ENCODE results near the gene WNT2B. TPM values are rescaled to one million over a fixed set of nuclear protein-coding genes. Genes with fewer than 3 reads are reported as not detected.

The WNT2B gene
- total and polyA plus RNA-seq, 9 of the 15 experiments (the other 6 are each of a cell fraction or from before 2014, with no cell fraction given) = 0.02 to 0.06 (median 0.04) TPM; not detected in 3

DNA sequence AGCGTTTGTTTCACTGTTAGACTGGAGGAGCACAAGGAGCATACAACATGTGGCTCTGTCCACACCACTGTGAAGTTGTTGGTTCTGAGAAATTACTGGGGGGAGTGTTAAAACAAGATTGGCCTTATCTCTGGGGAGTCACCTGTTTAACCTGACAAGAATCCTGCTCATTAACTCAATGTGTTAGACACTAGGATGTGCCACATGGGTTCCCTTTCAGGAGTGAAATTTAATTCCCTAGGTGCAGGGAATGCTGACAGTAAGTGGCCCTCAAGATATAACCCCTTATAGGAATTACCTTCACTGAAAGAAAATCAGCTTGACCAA is 45.8 kb upstream of the WNT2B start (continued):
- TF ChIP-seq MECOM (CRISPR knock-in tag; IDR thresholded peaks at IDR 0.05) = 0 out of 2 replicates have a peak, but pooled peaks have one; percentile 60
- TF ChIP-seq HDAC8 (tag; IDR thresholded peaks at IDR 0.05) = no peak
- TF ChIP-seq STAG1 (CRISPR knock-in tag; IDR thresholded peaks at IDR 0.05; ENCODE audit: borderline replicate concordance) = no peak
- no peak for TF ChIP-seq JUN (IDR thresholded peaks at IDR 0.05; ENCODE audit: borderline replicate concordance, low read depth, low read length)
- no peak for TF ChIP-seq JUN (CRISPR knock-in tag; IDR thresholded peaks at IDR 0.05; ENCODE audit: borderline replicate concordance)
- TF ChIP-seq CBFA2T2 (conservative IDR thresholded peaks at IDR 0.05) = peak; percentile 88
- TF ChIP-seq ARHGAP35 (IDR thresholded peaks at IDR 0.05; ENCODE audit: partially characterized antibody) = no peak
- no peak for TF ChIP-seq DNMT1 (IDR thresholded peaks at IDR 0.05)
- TF ChIP-seq ZNF282 (CRISPR knock-in tag; IDR thresholded peaks at IDR 0.05) = no peak
- TF ChIP-seq PHF21A (IDR thresholded peaks at IDR 0.05; ENCODE audit: borderline replicate concordance, low read depth) = no peak
- no peak for TF ChIP-seq GTF2A2 (tag; IDR thresholded peaks at IDR 0.05)
- TF ChIP-seq, protein P1, sequence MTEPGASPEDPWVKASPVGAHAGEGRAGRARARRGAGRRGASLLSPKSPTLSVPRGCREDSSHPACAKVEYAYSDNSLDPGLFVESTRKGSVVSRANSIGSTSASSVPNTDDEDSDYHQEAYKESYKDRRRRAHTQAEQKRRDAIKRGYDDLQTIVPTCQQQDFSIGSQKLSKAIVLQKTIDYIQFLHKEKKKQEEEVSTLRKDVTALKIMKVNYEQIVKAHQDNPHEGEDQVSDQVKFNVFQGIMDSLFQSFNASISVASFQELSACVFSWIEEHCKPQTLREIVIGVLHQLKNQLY (CRISPR knock-in tag; conservative IDR thresholded peaks at IDR 0.05) = no peak
- TF ChIP-seq CBX1 (IDR thresholded peaks at IDR 0.05; ENCODE audit: low read depth) = no peak
- no peak for TF ChIP-seq SRSF9 (IDR thresholded peaks at IDR 0.05; ENCODE audit: borderline replicate concordance, low read depth, low read length)
- TF ChIP-seq, protein P2, sequence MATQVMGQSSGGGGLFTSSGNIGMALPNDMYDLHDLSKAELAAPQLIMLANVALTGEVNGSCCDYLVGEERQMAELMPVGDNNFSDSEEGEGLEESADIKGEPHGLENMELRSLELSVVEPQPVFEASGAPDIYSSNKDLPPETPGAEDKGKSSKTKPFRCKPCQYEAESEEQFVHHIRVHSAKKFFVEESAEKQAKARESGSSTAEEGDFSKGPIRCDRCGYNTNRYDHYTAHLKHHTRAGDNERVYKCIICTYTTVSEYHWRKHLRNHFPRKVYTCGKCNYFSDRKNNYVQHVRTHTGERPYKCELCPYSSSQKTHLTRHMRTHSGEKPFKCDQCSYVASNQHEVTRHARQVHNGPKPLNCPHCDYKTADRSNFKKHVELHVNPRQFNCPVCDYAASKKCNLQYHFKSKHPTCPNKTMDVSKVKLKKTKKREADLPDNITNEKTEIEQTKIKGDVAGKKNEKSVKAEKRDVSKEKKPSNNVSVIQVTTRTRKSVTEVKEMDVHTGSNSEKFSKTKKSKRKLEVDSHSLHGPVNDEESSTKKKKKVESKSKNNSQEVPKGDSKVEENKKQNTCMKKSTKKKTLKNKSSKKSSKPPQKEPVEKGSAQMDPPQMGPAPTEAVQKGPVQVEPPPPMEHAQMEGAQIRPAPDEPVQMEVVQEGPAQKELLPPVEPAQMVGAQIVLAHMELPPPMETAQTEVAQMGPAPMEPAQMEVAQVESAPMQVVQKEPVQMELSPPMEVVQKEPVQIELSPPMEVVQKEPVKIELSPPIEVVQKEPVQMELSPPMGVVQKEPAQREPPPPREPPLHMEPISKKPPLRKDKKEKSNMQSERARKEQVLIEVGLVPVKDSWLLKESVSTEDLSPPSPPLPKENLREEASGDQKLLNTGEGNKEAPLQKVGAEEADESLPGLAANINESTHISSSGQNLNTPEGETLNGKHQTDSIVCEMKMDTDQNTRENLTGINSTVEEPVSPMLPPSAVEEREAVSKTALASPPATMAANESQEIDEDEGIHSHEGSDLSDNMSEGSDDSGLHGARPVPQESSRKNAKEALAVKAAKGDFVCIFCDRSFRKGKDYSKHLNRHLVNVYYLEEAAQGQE (IDR thresholded peaks at IDR 0.05; ENCODE audit: borderline replicate concordance) = 0 out of 2 replicates have a peak, but pooled peaks have one; percentile 28
- TF ChIP-seq, protein P2 (CRISPR knock-in tag; IDR thresholded peaks at IDR 0.05; ENCODE audit: low read depth) = no peak
- no peak for TF ChIP-seq ZNF24 (IDR thresholded peaks at IDR 0.05)
- TF ChIP-seq EWSR1 (IDR thresholded peaks at IDR 0.05; ENCODE audit: borderline replicate concordance, low read depth, partially characterized antibody) = no peak
- TF ChIP-seq TRIM24 (IDR thresholded peaks at IDR 0.05) = peak in 1 of 2 experiments; percentile 49; a peak in 1 of 4 replicates
- TF ChIP-seq CSDE1 (IDR thresholded peaks at IDR 0.05) = no peak
- TF ChIP-seq MEIS2 (IDR thresholded peaks at IDR 0.05; ENCODE audit: partially characterized antibody) = peak; percentile 71
- no peak for TF ChIP-seq NR4A1 (CRISPR knock-in tag; IDR thresholded peaks at IDR 0.05)
- no peak for TF ChIP-seq NR4A1 (tag; IDR thresholded peaks at IDR 0.05)
- peak; percentile 51 to 62; a peak in 3 of 4 replicates for TF ChIP-seq KDM1A (IDR thresholded peaks at IDR 0.05)
- TF ChIP-seq HNRNPK (IDR thresholded peaks at IDR 0.05; ENCODE audit: low read depth, low read length, poor library complexity, severe bottlenecking) = no peak

Measured in K562 (cell line).